SJSA1 (cell line): ENCODE results near the gene POU2AF1. TPM values are rescaled to one million over a fixed set of nuclear protein-coding genes. Genes with fewer than 3 reads are reported as not detected.

Source experiments
- DNase-seq, 2 experiments: peaks; one replicate each; pipeline ENCODE4 v3.0.0-alpha.2; 2015 to 2020; ENCODE audit warnings: low spot score in 2 of 2, low read depth in 1 of 2
- H3K27ac ChIP-seq: fragments of 250-450 bp; sonication (Bioruptor Pico); 2 replicates; pipeline ENCODE4 v1.5.1; 2020; ENCODE audit warnings: mild to moderate bottlenecking, moderate library complexity
- H3K27me3 ChIP-seq: fragments of 250-450 bp; sonication (Bioruptor Pico); replicated peaks from 2 replicates; pipeline ENCODE4 v1.5.1; 2020; ENCODE audit warnings: mild to moderate bottlenecking, moderate library complexity
- H3K36me3 ChIP-seq: fragments of 250-450 bp; sonication (Bioruptor Pico); 2 replicates; pipeline ENCODE4 v1.5.1; 2020; ENCODE audit warnings: mild to moderate bottlenecking
- H3K4me1 ChIP-seq: fragments of 250-450 bp; sonication (Bioruptor Pico); replicated peaks from 2 replicates; pipeline ENCODE4 v1.6.1; 2021; ENCODE audit warnings: mild to moderate bottlenecking
- H3K4me3 ChIP-seq: fragments of 250-450 bp; sonication (Bioruptor Pico); 2 replicates; pipeline ENCODE4 v1.5.1; 2020; ENCODE audit warnings: mild to moderate bottlenecking
- H3K9me3 ChIP-seq: fragments of 250-450 bp; sonication (Bioruptor Pico); replicated peaks from 2 replicates; pipeline ENCODE4 v1.5.1; 2020; ENCODE audit warnings: mild to moderate bottlenecking
- total RNA-seq: library from RNA; depleted of rRNA; stranded (reverse); fragments of >200 nt; shearing (Covaris generic); gene quantifications from 2 replicates; pipeline ENCODE4 v1.2.3, GENCODE V29; 2014

Gene POU2AF1
- total RNA-seq, 1 experiment from 2014 or later = not detected

DNA sequence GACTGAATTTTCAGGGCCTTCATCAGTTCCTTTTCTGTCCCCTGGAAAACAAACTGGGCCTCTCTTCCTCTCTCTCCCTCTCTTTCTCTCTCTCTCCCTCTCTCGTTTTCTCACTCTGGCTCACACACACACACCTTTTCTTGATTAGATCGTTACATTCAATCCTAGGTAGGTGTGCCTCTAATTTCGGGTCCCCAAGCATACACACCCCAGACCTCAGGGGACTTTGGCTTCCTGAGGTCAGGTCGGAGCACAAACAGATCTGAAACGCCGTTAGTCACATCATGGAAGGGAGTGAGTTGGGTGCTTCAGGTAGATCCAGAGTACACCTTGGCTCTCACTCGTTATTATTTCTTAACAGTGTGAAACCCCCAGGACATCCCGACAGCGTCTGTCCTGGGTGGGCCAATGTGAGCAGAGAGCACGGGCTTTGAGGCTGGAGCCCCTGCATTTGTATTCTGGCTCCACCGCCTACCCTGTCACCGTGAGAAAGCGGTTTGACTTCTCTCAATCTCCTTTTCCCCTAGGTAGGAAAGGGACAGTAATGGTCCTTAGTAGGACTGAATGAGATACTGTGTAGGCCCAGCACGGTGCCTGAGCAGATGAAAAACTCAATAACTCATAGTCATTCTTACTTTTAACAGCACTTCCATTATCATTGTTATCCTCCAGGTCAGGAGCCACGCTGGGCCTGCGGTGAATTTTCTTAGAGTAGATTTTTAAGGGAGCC is 37.3 kb upstream of the POU2AF1 start:
- no peaks in the 10 kb centered on the region for H3K36me3 ChIP-seq
- no peak overlapping the region for H3K27ac ChIP-seq
- H3K27me3 ChIP-seq = no peaks in the 10 kb centered on the region
- no peak overlapping the region for H3K4me3 ChIP-seq
- no peak for DNase-seq
- no peaks in the 10 kb centered on the region for H3K9me3 ChIP-seq
- H3K4me1 ChIP-seq = peaks cover 15% of the 10 kb centered on the region

DNA sequence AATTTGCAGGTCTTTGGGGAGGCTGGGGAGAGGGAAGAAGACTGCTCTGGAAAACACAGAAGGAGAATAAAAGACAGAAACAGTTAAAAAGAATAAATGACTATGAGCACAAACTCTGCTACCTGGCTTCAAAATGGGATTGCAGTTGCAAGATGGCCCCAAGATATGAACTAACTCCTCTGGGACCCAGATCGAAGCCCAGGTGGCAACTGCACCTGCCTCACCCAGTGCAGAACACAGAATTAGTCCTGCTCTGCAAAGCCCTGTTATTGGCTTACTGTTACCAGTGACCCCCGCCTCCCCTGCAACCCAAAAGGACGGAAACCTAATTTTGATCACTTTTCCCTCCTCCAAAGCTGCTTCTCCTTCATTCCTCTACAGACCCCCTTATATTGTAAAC is 35.9 kb upstream of the POU2AF1 start:
- DNase-seq = no peak
- no peaks in the 10 kb centered on the region for H3K27me3 ChIP-seq
- no peaks in the 10 kb centered on the region for H3K36me3 ChIP-seq
- H3K4me3 ChIP-seq = no peak overlapping the region
- peaks cover 15% of the 10 kb centered on the region for H3K4me1 ChIP-seq
- H3K27ac ChIP-seq = no peak overlapping the region
- H3K9me3 ChIP-seq = no peaks in the 10 kb centered on the region

- H3K27ac ChIP-seq = no peak overlapping the region
- no peaks in the 10 kb centered on the region for H3K27me3 ChIP-seq
- no peaks in the 10 kb centered on the region for H3K36me3 ChIP-seq
- H3K4me3 ChIP-seq = no peak overlapping the region
- H3K4me1 ChIP-seq = peaks cover 15% of the 10 kb centered on the region
- DNase-seq = no peak
- H3K9me3 ChIP-seq = no peaks in the 10 kb centered on the region
Observed at GRCh38 chr11:111414267-111414931, 35.3 kb upstream of the POU2AF1 start.

DNA sequence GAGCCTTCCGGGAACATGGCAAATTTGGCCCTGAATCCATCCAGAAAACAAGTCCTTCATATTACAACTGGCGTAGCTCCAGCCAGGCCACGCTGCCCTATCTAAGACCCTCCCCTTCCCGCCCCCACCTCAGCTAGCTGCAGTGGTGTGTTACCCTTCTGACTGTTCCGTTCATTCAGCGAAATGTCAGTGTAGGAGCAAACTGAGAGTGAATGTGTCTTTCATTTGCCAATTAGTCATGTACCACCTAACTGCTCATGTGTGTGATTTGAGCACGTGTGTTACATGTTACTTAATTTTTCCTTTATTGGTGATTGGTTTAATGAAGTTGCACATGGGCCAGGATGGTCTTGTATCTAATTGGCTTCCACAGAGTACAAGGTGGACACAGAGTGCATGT is 34.8 kb upstream of the POU2AF1 start:
- Histone ChIP-seq H3K9me3 (no peaks in the 10 kb centered on the region), H3K4me3 (no peak overlapping the region), H3K27ac (no peak overlapping the region), H3K36me3 (no peaks in the 10 kb centered on the region), H3K4me1 (peaks cover 15% of the 10 kb centered on the region), H3K27me3 (no peaks in the 10 kb centered on the region)
- no peak for DNase-seq

DNA sequence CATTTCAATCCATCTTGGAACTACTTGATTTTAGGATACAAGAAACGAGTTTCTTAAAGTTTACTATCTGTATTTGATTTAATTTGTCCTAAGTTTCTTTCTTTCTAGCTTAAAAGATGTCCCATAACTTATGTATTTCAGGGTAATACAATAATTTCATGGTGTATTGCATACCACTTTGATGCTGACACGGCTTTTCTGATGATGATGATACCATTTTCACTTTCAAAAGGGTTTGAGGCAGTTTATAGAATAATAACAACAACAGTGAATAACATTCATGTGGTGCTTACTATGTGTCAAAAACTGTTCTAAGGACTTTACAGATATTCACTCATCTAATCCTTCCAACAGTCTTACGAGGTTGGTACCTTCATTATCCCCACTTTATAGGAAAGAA is 33.2 kb upstream of the POU2AF1 start:
- DNase-seq = no peak
- no peak overlapping the region for H3K4me3 ChIP-seq
- H3K9me3 ChIP-seq = no peaks in the 10 kb centered on the region
- no peaks in the 10 kb centered on the region for H3K36me3 ChIP-seq
- peaks cover 6% of the 10 kb centered on the region for H3K4me1 ChIP-seq
- no peaks in the 10 kb centered on the region for H3K27me3 ChIP-seq
- H3K27ac ChIP-seq = no peak overlapping the region

DNA sequence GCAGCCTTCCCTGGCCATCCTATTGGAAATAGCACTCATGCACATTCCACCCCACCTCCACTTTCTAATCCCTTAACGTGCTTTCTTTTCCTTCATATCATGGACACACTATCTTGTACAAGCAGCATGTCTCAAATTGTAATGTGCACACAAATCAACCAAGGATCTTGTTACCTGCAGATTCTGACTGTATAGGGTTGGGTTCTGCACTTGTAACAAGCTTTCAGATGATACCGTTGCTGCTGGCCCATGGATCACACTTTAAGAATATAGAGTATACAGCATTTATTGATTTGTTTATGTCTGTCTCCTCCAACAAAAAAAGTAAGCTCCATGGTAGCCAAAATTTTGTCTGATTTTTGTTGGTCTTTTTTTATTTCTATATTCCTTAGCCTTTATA is 32.4 kb upstream of the POU2AF1 start:
- no peaks in the 10 kb centered on the region; the same call in 1 of the 2 replicates for H3K4me1 ChIP-seq
- H3K9me3 ChIP-seq = no peaks in the 10 kb centered on the region
- no peak for DNase-seq
- H3K36me3 ChIP-seq = no peaks in the 10 kb centered on the region
- no peak overlapping the region for H3K4me3 ChIP-seq
- no peaks in the 10 kb centered on the region for H3K27me3 ChIP-seq
- H3K27ac ChIP-seq = no peak overlapping the region

- Histone ChIP-seq H3K4me1 (no peaks in the 10 kb centered on the region), H3K9me3 (no peaks in the 10 kb centered on the region), H3K27me3 (no peaks in the 10 kb centered on the region), H3K36me3 (no peaks in the 10 kb centered on the region), H3K4me3 (no peak overlapping the region), H3K27ac (no peak overlapping the region)
- DNase-seq = no peak
Observed at GRCh38 chr11:111410951-111411350, 31.9 kb upstream of the POU2AF1 start.

GRCh38 chr11:111409915-111410314 is 30.8 kb upstream of the POU2AF1 start:
- Histone ChIP-seq H3K27me3 (no peaks in the 10 kb centered on the region), H3K9me3 (no peaks in the 10 kb centered on the region), H3K27ac (no peak overlapping the region), H3K4me3 (no peak overlapping the region), H3K4me1 (no peaks in the 10 kb centered on the region), H3K36me3 (no peaks in the 10 kb centered on the region)
- DNase-seq = no peak

GRCh38 chr11:111408789-111409727 is 30.0 kb upstream of the POU2AF1 start:
- DNase-seq = no peak
- H3K9me3 ChIP-seq = no peaks in the 10 kb centered on the region

DNA sequence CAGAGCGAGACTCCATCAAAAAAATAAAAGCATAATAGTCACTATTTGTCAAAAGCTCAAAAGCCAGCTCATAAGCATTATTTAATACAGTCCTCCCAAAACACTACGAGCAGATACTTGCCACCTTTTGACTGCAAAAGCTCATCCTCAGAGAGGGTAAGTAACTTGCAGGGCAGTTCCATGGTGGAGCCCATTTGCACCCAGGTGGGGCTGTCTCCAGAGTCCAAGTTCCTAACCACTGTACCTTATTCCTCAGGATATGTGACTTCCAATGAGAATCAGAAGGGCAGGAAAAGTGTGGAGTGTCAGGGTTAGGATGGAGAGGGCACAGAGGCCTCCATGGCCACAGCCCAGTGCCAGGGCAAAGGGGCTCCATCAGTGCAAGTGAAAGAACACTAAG is 28.6 kb upstream of the POU2AF1 start:
- no peaks in the 10 kb centered on the region for H3K9me3 ChIP-seq
- H3K36me3 ChIP-seq = no peaks in the 10 kb centered on the region
- no peaks in the 10 kb centered on the region for H3K27me3 ChIP-seq
- H3K4me1 ChIP-seq = no peaks in the 10 kb centered on the region
- DNase-seq = no peak
- no peak overlapping the region for H3K27ac ChIP-seq
- H3K4me3 ChIP-seq = no peak overlapping the region

More at GRCh38 chr11:111408789-111409727, 30.0 kb upstream of the POU2AF1 start:
- H3K4me1 ChIP-seq = no peaks in the 10 kb centered on the region
- H3K36me3 ChIP-seq = no peaks in the 10 kb centered on the region
- no peak overlapping the region for H3K4me3 ChIP-seq
- no peak overlapping the region for H3K27ac ChIP-seq
- no peaks in the 10 kb centered on the region for H3K27me3 ChIP-seq

- H3K4me3 ChIP-seq = no peak overlapping the region
- no peaks in the 10 kb centered on the region for H3K27me3 ChIP-seq
- H3K27ac ChIP-seq = no peak overlapping the region
- no peaks in the 10 kb centered on the region for H3K9me3 ChIP-seq
- no peaks in the 10 kb centered on the region for H3K4me1 ChIP-seq
- no peak for DNase-seq
- H3K36me3 ChIP-seq = no peaks in the 10 kb centered on the region
Observed at GRCh38 chr11:111406589-111406988, 27.5 kb upstream of the POU2AF1 start.

- H3K36me3 ChIP-seq = no peaks in the 10 kb centered on the region
Observed at GRCh38 chr11:111406091-111406490, 27.0 kb upstream of the POU2AF1 start.

DNA sequence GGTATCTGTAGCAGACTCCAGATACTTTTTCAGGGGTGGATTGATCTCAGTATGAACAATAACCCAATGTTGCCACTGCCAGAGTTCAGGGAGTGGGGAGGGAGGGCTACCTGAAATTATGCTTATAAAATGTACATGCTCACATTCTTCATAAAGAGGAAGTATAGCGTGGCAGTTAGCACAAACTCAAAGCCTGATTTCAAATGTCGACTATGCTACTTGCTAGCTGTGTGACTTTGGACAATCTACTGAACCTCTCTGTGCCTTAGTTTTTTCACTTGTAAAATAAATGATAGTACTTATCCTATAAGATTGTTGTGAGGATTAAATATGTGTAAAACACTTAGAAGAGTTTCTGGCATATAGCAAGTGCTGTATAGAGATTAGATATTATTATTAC is 26.5 kb upstream of the POU2AF1 start:
- no peaks in the 10 kb centered on the region for H3K36me3 ChIP-seq
- no peaks in the 10 kb centered on the region for H3K4me1 ChIP-seq
- H3K4me3 ChIP-seq = no peak overlapping the region
- DNase-seq = no peak
- H3K27me3 ChIP-seq = no peaks in the 10 kb centered on the region
- no peak overlapping the region for H3K27ac ChIP-seq
- no peaks in the 10 kb centered on the region for H3K9me3 ChIP-seq

More at GRCh38 chr11:111406091-111406490, 27.0 kb upstream of the POU2AF1 start:
- H3K4me3 ChIP-seq = no peak overlapping the region
- H3K9me3 ChIP-seq = no peaks in the 10 kb centered on the region
- no peaks in the 10 kb centered on the region for H3K4me1 ChIP-seq
- DNase-seq = no peak
- no peaks in the 10 kb centered on the region for H3K27me3 ChIP-seq
- H3K27ac ChIP-seq = no peak overlapping the region
